Testis (tissue), 3 donors: ENCODE data around the gene ARSI. TPM values are rescaled to one million over a fixed set of nuclear protein-coding genes. Genes with fewer than 3 reads are reported as not detected.

Experiments
- DNase-seq: peaks from one replicate; pipeline ENCODE4 v3.0.0-alpha.2; 2019
- H3K27ac ChIP-seq, 2 donors: fragments of 200-600 bp; sonication (generic); one replicate each; pipeline ENCODE4 v1.5.1; 2019
- H3K27me3 ChIP-seq: fragments of 200-600 bp; sonication (generic); one replicate; pipeline ENCODE4 v1.5.1; 2019
- H3K36me3 ChIP-seq: fragments of 200-600 bp; sonication (generic); one replicate; pipeline ENCODE4 v1.5.1; 2017; ENCODE audit warnings: low read depth; ENCODE audit errors: missing control alignments
- H3K4me1 ChIP-seq: fragments of 200-600 bp; sonication (generic); one replicate; pipeline ENCODE4 v1.5.1; 2019
- H3K4me3 ChIP-seq, 2 donors: fragments of 200-600 bp; sonication (generic); one replicate each; pipeline ENCODE4 v1.5.1; 2017 to 2019
- H3K9me3 ChIP-seq: fragments of 200-600 bp; sonication (generic); one replicate; pipeline ENCODE4 v1.5.1; 2017
- POLR2A ChIP-seq: fragments of 450-650 bp; IDR thresholded peaks from one replicate; pipeline ENCODE4 v1.6.1; 2017; ENCODE audit warnings: antibody characterized with exemption, mild to moderate bottlenecking, moderate library complexity
- WGBS, 2 donors: methylation state at CpG; one replicate each; pipeline ENCODE4 v1.1.5; 2018; 5-methylcytosine and 5-hydroxymethylcytosine counted together
- intact Hi-C: fragments of 100-400 bp; cut with DNase I; formaldehyde crosslinking; loops from one replicate; pipeline ENCODE4 v1.15.1; 2023; ENCODE audit warnings: low total_unique reads
- polyA plus RNA-seq: library from polyadenylated mRNA; stranded (reverse); fragments of 350-450 nt; fragmentation: Illumina TruSeq; extraction: RNeasy Lipid Tissue Mini Kit (QIAGEN cat#74804); gene quantifications from one replicate; pipeline ENCODE4 v1.2.3, GENCODE V29; 2014; ENCODE audit warnings: low read depth, low replicate concordance; ENCODE audit not compliant: insufficient read depth
- total RNA-seq, 2 donors: library from RNA; depleted of rRNA; stranded (reverse); fragments of >200 nt; gene quantifications; one replicate each; pipeline ENCODE4 v1.2.3, GENCODE V29; 2016
- TF ChIP-seq, protein P1 (sequence below), 3 experiments: fragments of 450-650 bp in 2 of 3; fragments of 200-600 bp in 1 of 3; sonication (generic) in 1 of 3; IDR thresholded peaks; one replicate each; pipeline ENCODE4 v1.5.1; 2016 to 2019; ENCODE audit warnings: antibody characterized with exemption in 3 of 3, mild to moderate bottlenecking in 2 of 3, moderate library complexity in 1 of 3

ARSI gene
- total and polyA plus RNA-seq, 3 donors from 2014 or later: 0.79 to 0.93 (median 0.92) TPM

DNA sequence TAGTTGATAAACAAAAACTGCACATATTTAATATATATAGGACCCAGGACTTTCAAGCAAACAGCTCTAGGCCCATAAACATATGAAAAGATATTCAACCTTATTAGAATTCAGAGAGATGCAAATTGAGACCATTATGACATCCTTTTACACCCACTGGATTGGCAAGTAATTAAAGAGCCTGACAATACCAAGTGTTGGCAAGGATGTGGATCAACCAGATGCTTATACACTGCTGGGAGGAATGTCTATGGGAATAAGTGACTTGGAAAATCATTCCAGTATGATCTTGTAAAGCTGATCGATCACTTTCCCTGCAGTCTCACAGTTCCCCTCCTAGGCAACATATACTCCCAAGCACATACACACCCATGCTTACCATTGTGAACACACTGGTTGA is 39.3 kb upstream of the ARSI start:
- no peak overlapping the region for H3K27ac ChIP-seq
- H3K27me3 ChIP-seq: no peaks in the 10 kb centered on the region
- DNase-seq: no peak
- no peaks in the 10 kb centered on the region for H3K36me3 ChIP-seq
- H3K9me3 ChIP-seq: no peaks in the 10 kb centered on the region
- no peak for TF ChIP-seq POLR2A
- TF ChIP-seq, protein P1, sequence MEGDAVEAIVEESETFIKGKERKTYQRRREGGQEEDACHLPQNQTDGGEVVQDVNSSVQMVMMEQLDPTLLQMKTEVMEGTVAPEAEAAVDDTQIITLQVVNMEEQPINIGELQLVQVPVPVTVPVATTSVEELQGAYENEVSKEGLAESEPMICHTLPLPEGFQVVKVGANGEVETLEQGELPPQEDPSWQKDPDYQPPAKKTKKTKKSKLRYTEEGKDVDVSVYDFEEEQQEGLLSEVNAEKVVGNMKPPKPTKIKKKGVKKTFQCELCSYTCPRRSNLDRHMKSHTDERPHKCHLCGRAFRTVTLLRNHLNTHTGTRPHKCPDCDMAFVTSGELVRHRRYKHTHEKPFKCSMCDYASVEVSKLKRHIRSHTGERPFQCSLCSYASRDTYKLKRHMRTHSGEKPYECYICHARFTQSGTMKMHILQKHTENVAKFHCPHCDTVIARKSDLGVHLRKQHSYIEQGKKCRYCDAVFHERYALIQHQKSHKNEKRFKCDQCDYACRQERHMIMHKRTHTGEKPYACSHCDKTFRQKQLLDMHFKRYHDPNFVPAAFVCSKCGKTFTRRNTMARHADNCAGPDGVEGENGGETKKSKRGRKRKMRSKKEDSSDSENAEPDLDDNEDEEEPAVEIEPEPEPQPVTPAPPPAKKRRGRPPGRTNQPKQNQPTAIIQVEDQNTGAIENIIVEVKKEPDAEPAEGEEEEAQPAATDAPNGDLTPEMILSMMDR (IDR thresholded peaks at IDR 0.05): no peak
- 94 to 100% methylated on average over 1 of the region's 1 CpG for WGBS, 2 donors
- H3K4me1 ChIP-seq: no peaks in the 10 kb centered on the region
- H3K4me3 ChIP-seq: no peak overlapping the region
- intact Hi-C loops: no loop called here

DNA sequence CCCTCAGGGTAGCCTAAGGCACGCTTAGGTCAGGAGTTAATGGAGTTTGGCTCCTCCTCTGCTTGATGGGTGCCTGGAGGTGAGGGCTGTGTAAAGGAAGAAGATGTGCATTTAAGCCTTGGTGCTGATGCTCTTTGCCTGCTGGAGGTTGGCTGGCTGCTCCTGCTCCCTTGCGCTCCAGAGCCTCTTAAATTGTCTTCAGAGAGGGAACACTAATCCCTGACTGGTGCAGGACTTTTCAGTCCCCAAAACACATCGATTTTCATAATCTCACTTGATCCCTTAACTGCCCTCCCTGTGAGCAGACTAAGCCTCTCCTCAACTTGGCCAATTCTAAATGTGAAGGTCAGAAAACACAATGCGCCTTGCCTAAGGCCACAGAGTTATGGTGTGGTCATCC is 38.6 kb upstream of the ARSI start:
- Histone ChIP-seq H3K4me3 (no peak overlapping the region), H3K27me3 (no peaks in the 10 kb centered on the region), H3K4me1 (no peaks in the 10 kb centered on the region), H3K27ac (no peak overlapping the region), H3K9me3 (no peaks in the 10 kb centered on the region), H3K36me3 (no peaks in the 10 kb centered on the region)
- intact Hi-C loops: no loop called here
- TF ChIP-seq, protein P1 (IDR thresholded peaks at IDR 0.05): no peak
- TF ChIP-seq POLR2A: no peak
- WGBS, 2 donors: 84 to 90% methylated on average over 4 of the region's 4 CpGs
- DNase-seq: no peak

DNA sequence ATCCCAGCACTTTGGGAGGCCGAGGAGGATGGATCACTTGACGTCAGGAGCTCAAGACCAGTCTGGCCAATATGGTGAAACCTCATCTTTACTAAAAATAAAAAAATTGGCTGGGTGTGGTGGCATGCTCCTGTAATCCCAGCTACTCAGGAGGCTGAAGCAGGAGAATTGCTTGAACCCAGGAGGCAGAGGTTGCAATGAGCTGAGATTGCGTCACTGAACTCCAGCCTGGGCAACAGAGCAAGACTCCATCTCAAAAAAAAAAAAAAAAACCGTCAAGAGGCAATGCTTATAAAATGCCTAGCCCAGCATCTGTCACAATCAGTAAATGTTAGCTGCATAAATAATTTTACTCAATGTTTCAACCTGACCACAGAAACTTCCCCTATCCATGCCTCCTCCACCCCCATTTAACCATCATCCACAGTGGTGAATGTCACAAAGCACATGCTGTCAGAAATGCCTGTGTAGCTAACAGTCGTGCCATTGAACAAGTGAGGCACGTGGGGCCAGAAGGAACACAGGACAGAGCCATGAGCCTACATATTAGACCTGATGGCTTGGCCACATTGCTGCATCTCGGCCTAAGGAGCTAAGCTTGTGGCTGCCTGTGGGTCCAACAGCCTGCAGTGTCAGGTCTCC is 38.0 kb upstream of the ARSI start:
- no peak for DNase-seq
- Histone ChIP-seq H3K27ac (no peak overlapping the region), H3K36me3 (no peaks in the 10 kb centered on the region), H3K9me3 (no peaks in the 10 kb centered on the region), H3K4me1 (no peaks in the 10 kb centered on the region), H3K4me3 (no peak overlapping the region), H3K27me3 (no peaks in the 10 kb centered on the region)
- 92% methylated on average over 6 to 7 of the region's 7 CpGs for WGBS, 2 donors
- intact Hi-C loops: no loop called here
- TF ChIP-seq POLR2A: no peak
- TF ChIP-seq, protein P1 (IDR thresholded peaks at IDR 0.05): no peak

DNA sequence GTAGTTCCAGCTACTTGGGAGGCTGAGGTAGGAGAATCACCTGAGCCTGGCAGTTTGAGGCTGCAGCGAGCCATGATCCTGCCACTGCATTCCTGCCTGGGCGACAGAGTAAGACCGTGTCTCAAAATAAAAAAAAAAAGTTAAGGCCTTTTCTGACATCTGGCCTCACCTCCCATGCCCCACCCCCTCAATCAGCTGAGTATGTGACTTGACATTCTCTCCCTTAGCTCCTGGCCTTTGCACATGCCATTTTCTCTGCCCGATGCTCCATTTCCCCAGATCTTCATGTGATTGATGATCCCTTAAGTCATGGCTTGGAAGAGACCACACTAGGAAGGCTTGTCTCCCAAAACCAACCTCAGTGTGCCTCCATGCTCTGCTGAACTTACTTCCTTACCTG is 37.1 kb upstream of the ARSI start:
- Histone ChIP-seq H3K4me3 (no peak overlapping the region), H3K4me1 (no peaks in the 10 kb centered on the region), H3K36me3 (no peaks in the 10 kb centered on the region), H3K27me3 (no peaks in the 10 kb centered on the region), H3K9me3 (no peaks in the 10 kb centered on the region), H3K27ac (no peak overlapping the region)
- TF ChIP-seq, protein P1 (IDR thresholded peaks at IDR 0.05): no peak
- TF ChIP-seq POLR2A: no peak
- intact Hi-C loops: no loop called here
- no peak for DNase-seq
- 92 to 97% methylated on average over 4 of the region's 4 CpGs for WGBS, 2 donors

DNA sequence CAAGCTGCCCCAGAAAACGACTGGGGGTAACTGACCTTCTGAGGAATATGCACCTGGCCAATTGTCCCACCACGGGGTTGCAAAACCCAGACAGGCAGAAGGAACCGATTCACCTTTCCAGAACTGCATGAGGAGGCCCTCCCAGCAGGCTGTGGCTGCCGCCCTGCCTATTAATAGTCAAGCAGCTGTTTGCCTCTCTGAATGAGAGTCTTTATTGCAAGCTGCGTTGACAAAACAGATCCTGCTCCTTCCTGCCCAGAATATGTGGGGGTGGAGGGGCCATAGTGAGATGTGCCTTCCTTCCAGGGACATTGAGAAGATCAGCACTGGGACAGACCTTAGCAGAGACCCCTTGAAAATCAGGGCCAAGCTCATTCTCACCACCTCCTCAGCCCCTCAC is 36.5 kb upstream of the ARSI start:
- Histone ChIP-seq H3K36me3 (no peaks in the 10 kb centered on the region), H3K4me1 (no peaks in the 10 kb centered on the region), H3K27ac (no peak overlapping the region), H3K9me3 (no peaks in the 10 kb centered on the region), H3K27me3 (no peaks in the 10 kb centered on the region), H3K4me3 (no peak overlapping the region)
- TF ChIP-seq, protein P1 (IDR thresholded peaks at IDR 0.05): no peak
- TF ChIP-seq POLR2A: no peak
- 54 to 64% methylated on average over 5 of the region's 5 CpGs for WGBS, 2 donors
- DNase-seq: no peak
- intact Hi-C loops: no loop called here
